H9 (cell line): ENCODE data around the gene ATAD3B. TPM values are rescaled to one million over a fixed set of nuclear protein-coding genes. Genes with fewer than 3 reads are reported as not detected.
"Not testable (repeated sequence)": the region's sequence is repeated elsewhere in the genome, so short reads cannot be mapped to it uniquely, and the experiment has no call there.

Experiments
- DNase-seq: peaks from one replicate; pipeline ENCODE4 v3.0.0-alpha.2; 2017
- H2AFZ ChIP-seq: one replicate; pipeline ENCODE4 v1.6.1; 2013; ENCODE audit warnings: mild to moderate bottlenecking, low read length, control low read depth, moderate library complexity
- H2AK5ac ChIP-seq: 2 replicates; pipeline ENCODE4 v1.6.1; 2013; ENCODE audit warnings: low read length, control low read depth, mixed read lengths; ENCODE audit not compliant: insufficient read length
- H2BK120ac ChIP-seq: one replicate; pipeline ENCODE4 v1.6.1; 2013; ENCODE audit warnings: low read depth, mild to moderate bottlenecking, low read length, control low read depth, inconsistent platforms; ENCODE audit not compliant: poor library complexity, severe bottlenecking
- H2BK12ac ChIP-seq: 2 replicates; pipeline ENCODE4 v1.6.1; 2013; ENCODE audit warnings: low read length, control low read depth, mixed read lengths, low read depth; ENCODE audit not compliant: insufficient read length
- H2BK15ac ChIP-seq: 2 replicates; pipeline ENCODE4 v1.6.1; 2013; ENCODE audit warnings: low read depth, low read length, control low read depth
- H2BK20ac ChIP-seq: one replicate; pipeline ENCODE4 v1.6.1; 2013; ENCODE audit warnings: low read depth, mild to moderate bottlenecking, low read length, control low read depth, inconsistent platforms; ENCODE audit not compliant: poor library complexity, severe bottlenecking
- H2BK5ac ChIP-seq: 2 replicates; pipeline ENCODE4 v1.6.1; 2013; ENCODE audit warnings: low read length, control low read depth, mixed read lengths; ENCODE audit not compliant: insufficient read length
- H3K14ac ChIP-seq: 2 replicates; pipeline ENCODE4 v1.6.1; 2013; ENCODE audit warnings: low read length, control low read depth; ENCODE audit not compliant: insufficient read depth
- H3K18ac ChIP-seq: 2 replicates; pipeline ENCODE4 v1.6.1; 2013; ENCODE audit warnings: low read depth, mild to moderate bottlenecking, mixed read lengths, low read length, control low read depth; ENCODE audit not compliant: insufficient read length
- H3K23ac ChIP-seq: 2 replicates; pipeline ENCODE4 v1.6.1; 2013; ENCODE audit warnings: low read length, control low read depth, mixed read lengths, low read depth; ENCODE audit not compliant: insufficient read length
- H3K23me2 ChIP-seq: 2 replicates; pipeline ENCODE4 v1.6.1; 2013; ENCODE audit warnings: low read depth, mild to moderate bottlenecking, mixed read lengths, low read length, control low read depth; ENCODE audit not compliant: insufficient read length, poor library complexity, severe bottlenecking
- H3K27ac ChIP-seq: 2 replicates; pipeline ENCODE4 v1.5.1; 2013; ENCODE audit warnings: low read length, control low read depth, mixed read lengths, low read depth; ENCODE audit not compliant: insufficient read length
- H3K27me3 ChIP-seq: 2 replicates; pipeline ENCODE4 v1.6.1; 2013; ENCODE audit warnings: low read length, control low read depth, inconsistent platforms; ENCODE audit not compliant: insufficient read depth
- H3K4ac ChIP-seq: 2 replicates; pipeline ENCODE4 v1.6.1; 2013; ENCODE audit warnings: low read depth, mild to moderate bottlenecking, control low read depth, inconsistent platforms, low read length, moderate library complexity
- H3K4me1 ChIP-seq: 2 replicates; pipeline ENCODE4 v1.6.1; 2013; ENCODE audit warnings: low read length, control low read depth, inconsistent platforms; ENCODE audit not compliant: insufficient read depth
- H3K4me2 ChIP-seq: 2 replicates; pipeline ENCODE4 v1.6.1; 2013; ENCODE audit warnings: low read length, control low read depth, mixed read lengths; ENCODE audit not compliant: insufficient read length, insufficient read depth
- H3K56ac ChIP-seq: 2 replicates; pipeline ENCODE4 v1.6.1; 2013; ENCODE audit warnings: low read depth, mild to moderate bottlenecking, mixed read lengths, low read length, control low read depth; ENCODE audit not compliant: insufficient read length
- H3K79me1 ChIP-seq: 2 replicates; pipeline ENCODE4 v1.6.1; 2013; ENCODE audit warnings: low read depth, mild to moderate bottlenecking, moderate library complexity, low read length, control low read depth, inconsistent platforms; ENCODE audit not compliant: insufficient read depth, poor library complexity, severe bottlenecking
- H3K79me2 ChIP-seq: 2 replicates; pipeline ENCODE4 v1.6.1; 2013; ENCODE audit warnings: low read length, control low read depth, inconsistent platforms; ENCODE audit not compliant: insufficient read depth
- H3K9ac ChIP-seq: 2 replicates; pipeline ENCODE4 v1.6.1; 2013; ENCODE audit warnings: low read length, control low read depth, mixed read lengths; ENCODE audit not compliant: insufficient read length; ENCODE audit errors: extremely low read depth
- H3K9me3 ChIP-seq: one replicate; pipeline ENCODE4 v1.6.1; 2013; ENCODE audit warnings: low read depth, low read length, inconsistent platforms; ENCODE audit not compliant: control insufficient read depth
- H3T11ph ChIP-seq: one replicate; pipeline ENCODE4 v1.6.1; 2013; ENCODE audit warnings: mild to moderate bottlenecking, low read length, control low read depth, inconsistent platforms
- H4K20me1 ChIP-seq: one replicate; pipeline ENCODE4 v1.6.1; 2013; ENCODE audit not compliant: control insufficient read depth, insufficient read length, insufficient read depth
- H4K5ac ChIP-seq: 2 replicates; pipeline ENCODE4 v1.6.1; 2013; ENCODE audit warnings: low read depth, mild to moderate bottlenecking, mixed read lengths, low read length, control low read depth; ENCODE audit not compliant: insufficient read length
- H4K8ac ChIP-seq: replicated peaks from 2 replicates; pipeline ENCODE4 v1.6.1; 2013; ENCODE audit warnings: low read length, control low read depth, mixed read lengths, low read depth; ENCODE audit not compliant: insufficient read length
- H4K91ac ChIP-seq: 2 replicates; pipeline ENCODE4 v1.6.1; 2013; ENCODE audit warnings: low read depth, mild to moderate bottlenecking, moderate library complexity, mixed read lengths, low read length, control low read depth; ENCODE audit not compliant: insufficient read length
- H3K27ac Mint-ChIP-seq, 3 experiments: 2 replicates in 2 of 3; 3 replicates in 1 of 3; pipeline ENCODE4 v1.8.0; 2020 to 2021; ENCODE audit warnings: mixed read lengths in 3 of 3, mild to moderate bottlenecking in 1 of 3, moderate library complexity in 1 of 3
- H3K27me3 Mint-ChIP-seq: 2 replicates; pipeline ENCODE4 v1.8.0; 2021; ENCODE audit warnings: low read depth, mild to moderate bottlenecking, moderate library complexity, mixed read lengths
- H3K36me3 Mint-ChIP-seq, 3 experiments: 2 replicates in 2 of 3; 3 replicates in 1 of 3; pipeline ENCODE4 v1.8.0; 2020 to 2021; ENCODE audit warnings: low read depth in 3 of 3, mixed read lengths in 3 of 3; ENCODE audit not compliant: insufficient read depth in 1 of 3
- H3K4me1 Mint-ChIP-seq, 2 experiments: 2 replicates each; pipeline ENCODE4 v1.8.0; 2020; ENCODE audit warnings: mixed read lengths in 2 of 2
- H3K4me3 Mint-ChIP-seq, 2 experiments: 2 replicates in 1 of 2; 3 replicates in 1 of 2; pipeline ENCODE4 v1.8.0; 2020 to 2021; ENCODE audit warnings: mild to moderate bottlenecking in 2 of 2, mixed read lengths in 2 of 2, moderate library complexity in 1 of 2
- H3K9me3 Mint-ChIP-seq, 2 experiments: 2 replicates in 1 of 2; 3 replicates in 1 of 2; pipeline ENCODE4 v1.8.0; 2020; ENCODE audit warnings: mild to moderate bottlenecking in 2 of 2, mixed read lengths in 2 of 2, moderate library complexity in 1 of 2
- WGBS: extraction: QIAGEN DNeasy Blood & Tissue Kit; methylation state at CpG from one replicate; pipeline ENCODE4 v1.1.7; 2013; ENCODE audit warnings: missing lambda C conversion rate, low lambda C conversion rate, mixed read lengths; ENCODE audit not compliant: insufficient read length; ENCODE audit errors: extremely low coverage; 5-methylcytosine and 5-hydroxymethylcytosine counted together
- total RNA-seq: library from RNA; stranded (reverse); gene quantifications from 2 replicates; pipeline ENCODE4 v1.2.1, GENCODE V29; 2021
- TF ChIP-seq, protein P1 (sequence below): fragments of 200-600 bp; sonication (generic); conservative IDR thresholded peaks from 3 replicates; pipeline ENCODE4 v1.8.0; 2021; ENCODE audit warnings: antibody characterized with exemption, mild to moderate bottlenecking

The ATAD3B gene
- total RNA-seq, 1 experiment from 2014 or later: 78.6 TPM

DNA sequence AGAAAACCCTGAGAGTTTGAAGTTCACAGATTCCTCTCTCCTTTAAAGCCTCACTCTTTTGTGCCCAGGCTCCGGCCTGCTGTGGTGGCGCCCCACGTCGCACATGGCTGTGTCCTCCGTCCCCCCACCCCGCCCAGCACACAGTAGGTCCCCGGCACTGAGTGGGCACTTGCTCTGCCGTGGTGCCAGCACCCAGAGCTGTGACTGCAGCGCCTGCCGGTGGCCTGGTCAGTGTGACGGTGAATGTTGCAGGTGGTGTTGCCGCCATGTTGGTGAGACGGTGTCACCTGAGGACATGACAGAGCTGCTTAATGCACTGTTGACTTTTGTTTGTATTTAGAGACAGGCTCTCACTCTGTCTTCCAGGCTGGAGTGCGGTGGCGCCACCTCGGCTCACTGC is 18.7 kb upstream of the ATAD3B start:
- no peaks in the 10 kb centered on the region for H3K79me2 ChIP-seq
- H2BK5ac ChIP-seq: no peak overlapping the region
- no peak overlapping the region for H3T11ph ChIP-seq
- no peaks in the 10 kb centered on the region for H4K20me1 ChIP-seq
- H3K4ac ChIP-seq: no peak overlapping the region
- TF ChIP-seq, protein P1, sequence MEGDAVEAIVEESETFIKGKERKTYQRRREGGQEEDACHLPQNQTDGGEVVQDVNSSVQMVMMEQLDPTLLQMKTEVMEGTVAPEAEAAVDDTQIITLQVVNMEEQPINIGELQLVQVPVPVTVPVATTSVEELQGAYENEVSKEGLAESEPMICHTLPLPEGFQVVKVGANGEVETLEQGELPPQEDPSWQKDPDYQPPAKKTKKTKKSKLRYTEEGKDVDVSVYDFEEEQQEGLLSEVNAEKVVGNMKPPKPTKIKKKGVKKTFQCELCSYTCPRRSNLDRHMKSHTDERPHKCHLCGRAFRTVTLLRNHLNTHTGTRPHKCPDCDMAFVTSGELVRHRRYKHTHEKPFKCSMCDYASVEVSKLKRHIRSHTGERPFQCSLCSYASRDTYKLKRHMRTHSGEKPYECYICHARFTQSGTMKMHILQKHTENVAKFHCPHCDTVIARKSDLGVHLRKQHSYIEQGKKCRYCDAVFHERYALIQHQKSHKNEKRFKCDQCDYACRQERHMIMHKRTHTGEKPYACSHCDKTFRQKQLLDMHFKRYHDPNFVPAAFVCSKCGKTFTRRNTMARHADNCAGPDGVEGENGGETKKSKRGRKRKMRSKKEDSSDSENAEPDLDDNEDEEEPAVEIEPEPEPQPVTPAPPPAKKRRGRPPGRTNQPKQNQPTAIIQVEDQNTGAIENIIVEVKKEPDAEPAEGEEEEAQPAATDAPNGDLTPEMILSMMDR: no peak
- H2AFZ ChIP-seq: no peak overlapping the region
- H3K4me3 Mint-ChIP-seq: no peak overlapping the region
- no peaks in the 10 kb centered on the region for H3K79me1 ChIP-seq
- H2BK12ac ChIP-seq: no peak overlapping the region
- no peak overlapping the region for H3K9ac ChIP-seq
- H3K4me1 ChIP-seq: no peaks in the 10 kb centered on the region
- no peak overlapping the region for H2BK120ac ChIP-seq
- peaks cover 6% of the 10 kb centered on the region for H3K27me3 Mint-ChIP-seq
- H3K4me1 Mint-ChIP-seq: no peaks in the 10 kb centered on the region
- H2AK5ac ChIP-seq: no peak overlapping the region
- H3K56ac ChIP-seq: no peak overlapping the region
- H4K8ac ChIP-seq: no peak overlapping the region
- no peak overlapping the region for H3K4me2 ChIP-seq
- H2BK20ac ChIP-seq: no peak overlapping the region
- H3K27me3 ChIP-seq: no peaks in the 10 kb centered on the region
- H3K9me3 Mint-ChIP-seq: no peaks in the 10 kb centered on the region
- no peak overlapping the region for H3K23ac ChIP-seq
- H3K36me3 Mint-ChIP-seq: no peaks in the 10 kb centered on the region
- no peak overlapping the region for H2BK15ac ChIP-seq
- no peak overlapping the region for H3K18ac ChIP-seq
- DNase-seq: no peak
- H3K14ac ChIP-seq: no peak overlapping the region
- WGBS: no CpG with 5 or more reads among the region's 16 CpGs
- H3K27ac Mint-ChIP-seq: no peak overlapping the region; a peak in 1 of 7 replicates
- H3K23me2 ChIP-seq: no peaks in the 10 kb centered on the region
- no peak overlapping the region for H4K91ac ChIP-seq
- no peak overlapping the region for H3K27ac ChIP-seq
- no peaks in the 10 kb centered on the region for H3K9me3 ChIP-seq
- H4K5ac ChIP-seq: no peak overlapping the region

DNA sequence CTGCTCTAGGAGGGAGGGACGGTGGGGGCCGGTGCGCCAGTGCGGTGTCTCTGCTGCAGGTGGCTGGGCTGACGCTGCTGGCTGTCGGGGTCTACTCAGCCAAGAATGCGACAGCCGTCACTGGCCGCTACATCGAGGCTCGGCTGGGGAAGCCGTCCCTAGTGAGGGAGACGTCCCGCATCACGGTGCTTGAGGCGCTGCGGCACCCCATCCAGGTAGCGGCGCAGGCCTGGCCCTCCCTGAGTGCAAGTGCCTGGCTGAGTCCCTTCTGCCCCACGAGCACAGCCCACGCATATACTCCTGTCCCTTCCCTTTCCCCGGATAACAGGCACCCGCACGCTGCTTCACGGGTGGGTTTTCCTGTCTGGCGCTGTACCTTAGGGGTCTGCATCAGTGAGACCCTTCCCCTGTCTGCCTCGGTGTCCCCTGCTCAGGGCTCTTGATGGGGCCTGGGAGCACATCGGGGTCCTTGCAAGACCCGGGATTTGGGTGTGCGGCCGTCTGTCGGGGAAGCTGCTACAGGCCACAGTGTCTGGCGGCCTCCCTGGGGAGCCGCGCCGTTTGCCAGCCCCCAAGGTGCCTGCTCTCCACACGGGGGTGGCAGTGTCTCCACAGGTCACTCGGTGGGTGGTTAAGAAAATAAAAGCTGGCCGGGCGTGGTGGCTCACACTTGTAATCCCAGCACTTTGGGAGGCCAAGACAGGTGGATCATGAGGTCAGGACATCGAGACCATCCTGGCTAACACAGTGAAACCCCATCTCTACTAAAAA is 17.1 kb upstream of the ATAD3B start:
- not testable (repeated sequence) for H3K18ac ChIP-seq, H3K56ac ChIP-seq

More for the DNA sequence above, 17.1 kb upstream of the ATAD3B start:
- not testable (repeated sequence) for H2BK15ac ChIP-seq, H2BK5ac ChIP-seq, DNase-seq, H2AFZ ChIP-seq, H3T11ph ChIP-seq, H3K4me2 ChIP-seq, H4K8ac ChIP-seq, H2BK20ac ChIP-seq, H3K79me2 ChIP-seq, H3K27ac Mint-ChIP-seq, H3K4ac ChIP-seq, H3K9me3 ChIP-seq, H3K23me2 ChIP-seq, H4K5ac ChIP-seq, H2BK120ac ChIP-seq, H4K91ac ChIP-seq, H3K4me3 Mint-ChIP-seq, H3K27ac ChIP-seq, H3K36me3 Mint-ChIP-seq, H3K4me1 ChIP-seq, H3K27me3 ChIP-seq, H3K9me3 Mint-ChIP-seq, H2BK12ac ChIP-seq, H3K14ac ChIP-seq, H3K9ac ChIP-seq, H3K23ac ChIP-seq, H3K79me1 ChIP-seq, H2AK5ac ChIP-seq, H3K4me1 Mint-ChIP-seq, H3K27me3 Mint-ChIP-seq, H4K20me1 ChIP-seq
- WGBS: no CpG with 5 or more reads among the region's 41 CpGs
